H1 (cell line): ENCODE measurements around the gene MEIOSIN.

Experiments used
- CHD2 ChIP-seq: IDR thresholded peaks from 2 replicates; pipeline ENCODE4 v1.6.1; 2012; ENCODE audit warnings: low read length, improper control_type of control experiment
- EZH2 ChIP-seq: fragments of 200-600 bp; sonication (generic); IDR thresholded peaks from 2 replicates; pipeline ENCODE4 v1.7.1; 2012; ENCODE audit warnings: low read depth, mild to moderate bottlenecking, moderate library complexity, low read length, inconsistent platforms; ENCODE audit not compliant: severe bottlenecking
- GABPA ChIP-seq: IDR thresholded peaks from 2 replicates; pipeline ENCODE4 v1.6.1; 2011; ENCODE audit warnings: mild to moderate bottlenecking, low read length, moderate library complexity, borderline replicate concordance; ENCODE audit not compliant: insufficient read depth
- GTF2F1 ChIP-seq: IDR thresholded peaks from 2 replicates; pipeline ENCODE4 v1.6.1; 2012; ENCODE audit warnings: low read depth, low read length, improper control_type of control experiment, borderline replicate concordance
- POLR2AphosphoS5 ChIP-seq: IDR thresholded peaks from 2 replicates; pipeline ENCODE4 v1.6.1; 2011; ENCODE audit warnings: low read depth, low read length
- SIN3A ChIP-seq, 2 experiments: IDR thresholded peaks in 1 of 2; conservative IDR thresholded peaks in 1 of 2; 2 replicates each; pipeline ENCODE4 v1.6.1; 2011 to 2012; ENCODE audit warnings: low read length in 2 of 2, improper control_type of control experiment in 1 of 2, low read depth in 1 of 2, mild to moderate bottlenecking in 1 of 2
- TCF12 ChIP-seq: IDR thresholded peaks from 2 replicates; pipeline ENCODE4 v1.6.1; 2011; ENCODE audit warnings: low read depth, mild to moderate bottlenecking, low read length
- USF2 ChIP-seq: IDR thresholded peaks from 2 replicates; pipeline ENCODE4 v1.6.1; 2011; ENCODE audit warnings: low read length, improper control_type of control experiment
- TF ChIP-seq, protein P1 (sequence below), 3 experiments: IDR thresholded peaks; 1 replicate in 2 of 3; 2 replicates in 1 of 3; pipeline versions ENCODE4 v1.5.1 to v1.6.1; 2011; ENCODE audit warnings: low read length in 3 of 3, mild to moderate bottlenecking in 3 of 3, inconsistent platforms in 2 of 3, low read depth in 1 of 3, moderate library complexity in 1 of 3; ENCODE audit not compliant: insufficient read depth in 1 of 3; ENCODE audit errors: control extremely low read depth in 1 of 3

DNA sequence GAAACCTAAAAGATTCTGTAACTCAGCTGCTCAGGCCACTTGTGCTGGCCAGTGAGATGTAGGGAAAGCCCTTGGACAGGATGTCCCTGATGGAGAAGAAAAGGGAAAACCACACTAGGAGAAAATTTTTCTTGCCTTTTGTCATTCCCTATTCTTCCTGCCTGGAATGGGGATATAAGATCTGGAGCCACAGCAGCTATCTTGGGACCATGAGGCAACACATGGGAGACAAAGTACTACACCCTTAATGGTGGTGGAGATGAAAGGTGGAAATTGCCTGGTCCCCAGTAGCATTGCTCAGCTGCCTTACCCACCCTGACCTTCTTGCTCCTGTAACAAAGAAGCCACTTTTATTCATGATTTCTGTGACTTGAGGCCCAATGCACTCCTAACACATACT, 72.5 kb downstream of the MEIOSIN start:
- TF ChIP-seq GABPA (no peak), USF2 (no peak), POLR2AphosphoS5 (no peak), EZH2 (no peak), GTF2F1 (no peak), TCF12 (no peak), CHD2 (no peak), SIN3A (conservative IDR thresholded peaks at IDR 0.05 in 1 of 2, IDR thresholded peaks at IDR 0.05 in 1 of 2; ENCODE audit: low read depth in 1 of 2, low read length in 2 of 2) (no peak)
- TF ChIP-seq, protein P1, sequence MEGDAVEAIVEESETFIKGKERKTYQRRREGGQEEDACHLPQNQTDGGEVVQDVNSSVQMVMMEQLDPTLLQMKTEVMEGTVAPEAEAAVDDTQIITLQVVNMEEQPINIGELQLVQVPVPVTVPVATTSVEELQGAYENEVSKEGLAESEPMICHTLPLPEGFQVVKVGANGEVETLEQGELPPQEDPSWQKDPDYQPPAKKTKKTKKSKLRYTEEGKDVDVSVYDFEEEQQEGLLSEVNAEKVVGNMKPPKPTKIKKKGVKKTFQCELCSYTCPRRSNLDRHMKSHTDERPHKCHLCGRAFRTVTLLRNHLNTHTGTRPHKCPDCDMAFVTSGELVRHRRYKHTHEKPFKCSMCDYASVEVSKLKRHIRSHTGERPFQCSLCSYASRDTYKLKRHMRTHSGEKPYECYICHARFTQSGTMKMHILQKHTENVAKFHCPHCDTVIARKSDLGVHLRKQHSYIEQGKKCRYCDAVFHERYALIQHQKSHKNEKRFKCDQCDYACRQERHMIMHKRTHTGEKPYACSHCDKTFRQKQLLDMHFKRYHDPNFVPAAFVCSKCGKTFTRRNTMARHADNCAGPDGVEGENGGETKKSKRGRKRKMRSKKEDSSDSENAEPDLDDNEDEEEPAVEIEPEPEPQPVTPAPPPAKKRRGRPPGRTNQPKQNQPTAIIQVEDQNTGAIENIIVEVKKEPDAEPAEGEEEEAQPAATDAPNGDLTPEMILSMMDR (IDR thresholded peaks at IDR 0.05; ENCODE audit: control extremely low read depth in 1 of 3, insufficient read depth in 1 of 3, low read depth in 1 of 3, low read length in 3 of 3): no peak
